SU-DHL-6 (cell line): ENCODE data around the gene NOTO.

Experiments
- H2AFZ ChIP-seq: fragments of 200-600 bp; sonication (generic); 2 replicates; pipeline ENCODE4 v1.6.1; 2014; ENCODE audit warnings: low read depth, mild to moderate bottlenecking, moderate library complexity, mixed read lengths, antibody characterized with exemption, low read length; ENCODE audit not compliant: severe bottlenecking
- H3F3A ChIP-seq: fragments of 200-600 bp; shearing (Covaris generic); 2 replicates; pipeline ENCODE4 v1.6.0; 2016; ENCODE audit warnings: antibody characterized with exemption, mild to moderate bottlenecking; ENCODE audit not compliant: insufficient read depth
- H3K27ac ChIP-seq: fragments of 200-600 bp; sonication (generic); 2 replicates; pipeline ENCODE4 v1.5.1; 2016; ENCODE audit warnings: low read depth, mild to moderate bottlenecking, low read length, moderate library complexity, mixed read lengths
- H3K27me3 ChIP-seq: fragments of 200-600 bp; sonication (generic), shearing (Covaris generic); 2 replicates; pipeline ENCODE4 v1.6.0; 2014; ENCODE audit warnings: mild to moderate bottlenecking, low read length
- H3K36me3 ChIP-seq: fragments of 200-600 bp; sonication (generic); 2 replicates; pipeline ENCODE4 v1.6.1; 2014; ENCODE audit warnings: mild to moderate bottlenecking, low read length, mixed read lengths
- H3K4me2 ChIP-seq: fragments of 300-600, 200-600 bp; shearing (Covaris generic), sonication (generic); 2 replicates; pipeline ENCODE4 v1.6.0; 2014; ENCODE audit warnings: low read length, low read depth, mild to moderate bottlenecking; ENCODE audit not compliant: poor library complexity, severe bottlenecking
- H3K4me3 ChIP-seq: fragments of 200-600 bp; sonication (generic); 2 replicates; pipeline ENCODE4 v1.5.1; 2014; ENCODE audit warnings: antibody characterized with exemption, low read length, mild to moderate bottlenecking, mixed read lengths; ENCODE audit not compliant: insufficient read depth, poor library complexity, severe bottlenecking
- H3K79me2 ChIP-seq: fragments of 200-600 bp; sonication (generic); 2 replicates; pipeline ENCODE4 v1.6.1; 2014; ENCODE audit warnings: mild to moderate bottlenecking, low read length, moderate library complexity; ENCODE audit not compliant: insufficient read depth
- H3K9ac ChIP-seq: fragments of 200-600 bp; sonication (generic); 2 replicates; pipeline ENCODE4 v1.7.0; 2014; ENCODE audit warnings: mild to moderate bottlenecking, low read length
- H3K9me2 ChIP-seq: fragments of 200-600 bp; sonication (generic); replicated peaks from 2 replicates; pipeline ENCODE4 v1.6.1; 2014; ENCODE audit warnings: low read length; ENCODE audit not compliant: insufficient read depth
- H3K9me3 ChIP-seq: fragments of 200-600 bp; sonication (generic); 2 replicates; pipeline ENCODE4 v1.6.1; 2014; ENCODE audit warnings: low read length, mixed read lengths; ENCODE audit not compliant: insufficient read depth
- H4K20me1 ChIP-seq: fragments of 200-600 bp; sonication (generic); 2 replicates; pipeline ENCODE4 v1.6.1; 2014; ENCODE audit warnings: low read depth, mild to moderate bottlenecking, antibody characterized with exemption, low read length, moderate library complexity, mixed read lengths
- EZH2phosphoT487 ChIP-seq: fragments of 200-600 bp; sonication (generic), shearing (Covaris generic); conservative IDR thresholded peaks from 2 replicates; pipeline ENCODE4 v1.6.1; 2018; ENCODE audit warnings: mild to moderate bottlenecking, antibody characterized with exemption, low read length, moderate library complexity, mixed read lengths
- TF ChIP-seq, protein P1 (sequence below): fragments of 200-600 bp; sonication (generic); IDR thresholded peaks from one replicate; pipeline ENCODE4 v1.5.1; 2017; ENCODE audit warnings: antibody characterized with exemption, mild to moderate bottlenecking, low read length, moderate library complexity; ENCODE audit not compliant: insufficient read depth, poor library complexity, severe bottlenecking

Gene NOTO

DNA sequence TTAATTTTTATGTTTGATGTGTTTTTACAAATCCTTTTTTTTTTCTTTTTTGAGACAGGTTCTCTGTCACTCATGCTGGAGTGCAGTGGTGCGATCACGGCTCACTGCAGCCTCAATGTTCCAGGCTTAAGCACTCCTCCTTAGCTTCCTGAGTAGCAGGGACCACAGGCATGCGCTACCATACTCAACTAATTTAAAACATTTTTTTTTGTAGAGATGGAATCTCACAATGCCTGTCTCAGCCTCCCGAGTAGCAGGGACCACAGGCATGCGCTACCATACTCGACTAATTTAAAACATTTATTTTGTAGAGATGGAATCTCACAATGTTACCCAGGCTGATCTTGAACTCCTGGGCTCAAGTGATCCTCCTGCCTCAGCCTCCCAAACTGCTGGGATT, 3.2 kb downstream of the NOTO start:
- Histone ChIP-seq H3K79me2 (no peaks in the 10 kb centered on the region), H2AFZ (no peak overlapping the region), H3K27ac (no peak overlapping the region), H3K36me3 (no peaks in the 10 kb centered on the region), H3K27me3 (no peaks in the 10 kb centered on the region), H3K9me3 (no peaks in the 10 kb centered on the region), H3K4me3 (no peak overlapping the region), H3K4me2 (no peak overlapping the region), H3F3A (no peaks in the 10 kb centered on the region), H3K9me2 (no peaks in the 10 kb centered on the region), H3K9ac (no peak overlapping the region), H4K20me1 (no peaks in the 10 kb centered on the region)
- TF ChIP-seq, protein P1, sequence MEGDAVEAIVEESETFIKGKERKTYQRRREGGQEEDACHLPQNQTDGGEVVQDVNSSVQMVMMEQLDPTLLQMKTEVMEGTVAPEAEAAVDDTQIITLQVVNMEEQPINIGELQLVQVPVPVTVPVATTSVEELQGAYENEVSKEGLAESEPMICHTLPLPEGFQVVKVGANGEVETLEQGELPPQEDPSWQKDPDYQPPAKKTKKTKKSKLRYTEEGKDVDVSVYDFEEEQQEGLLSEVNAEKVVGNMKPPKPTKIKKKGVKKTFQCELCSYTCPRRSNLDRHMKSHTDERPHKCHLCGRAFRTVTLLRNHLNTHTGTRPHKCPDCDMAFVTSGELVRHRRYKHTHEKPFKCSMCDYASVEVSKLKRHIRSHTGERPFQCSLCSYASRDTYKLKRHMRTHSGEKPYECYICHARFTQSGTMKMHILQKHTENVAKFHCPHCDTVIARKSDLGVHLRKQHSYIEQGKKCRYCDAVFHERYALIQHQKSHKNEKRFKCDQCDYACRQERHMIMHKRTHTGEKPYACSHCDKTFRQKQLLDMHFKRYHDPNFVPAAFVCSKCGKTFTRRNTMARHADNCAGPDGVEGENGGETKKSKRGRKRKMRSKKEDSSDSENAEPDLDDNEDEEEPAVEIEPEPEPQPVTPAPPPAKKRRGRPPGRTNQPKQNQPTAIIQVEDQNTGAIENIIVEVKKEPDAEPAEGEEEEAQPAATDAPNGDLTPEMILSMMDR: no peak
- TF ChIP-seq EZH2phosphoT487: no peak

DNA sequence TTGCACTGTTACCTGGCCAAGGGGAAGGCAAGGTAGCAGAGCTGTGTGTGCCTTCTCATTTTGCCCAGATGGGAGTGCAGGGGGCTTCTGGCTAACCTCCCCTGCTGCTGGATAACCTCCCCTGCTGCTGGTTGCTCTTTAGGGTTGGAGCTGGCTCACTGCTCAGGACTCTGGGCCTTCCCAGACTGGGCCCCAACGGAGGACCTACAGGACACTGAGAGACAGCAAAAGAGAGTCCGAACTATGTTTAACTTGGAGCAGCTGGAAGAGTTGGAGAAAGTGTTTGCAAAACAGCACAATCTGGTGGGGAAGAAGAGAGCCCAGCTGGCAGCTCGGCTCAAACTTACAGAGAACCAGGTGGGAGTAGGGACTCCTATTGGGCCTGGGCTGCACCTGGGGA, 5.9 kb downstream of the NOTO start:
- H3K4me3 ChIP-seq: no peak overlapping the region
- H3K4me2 ChIP-seq: no peak overlapping the region

DNA sequence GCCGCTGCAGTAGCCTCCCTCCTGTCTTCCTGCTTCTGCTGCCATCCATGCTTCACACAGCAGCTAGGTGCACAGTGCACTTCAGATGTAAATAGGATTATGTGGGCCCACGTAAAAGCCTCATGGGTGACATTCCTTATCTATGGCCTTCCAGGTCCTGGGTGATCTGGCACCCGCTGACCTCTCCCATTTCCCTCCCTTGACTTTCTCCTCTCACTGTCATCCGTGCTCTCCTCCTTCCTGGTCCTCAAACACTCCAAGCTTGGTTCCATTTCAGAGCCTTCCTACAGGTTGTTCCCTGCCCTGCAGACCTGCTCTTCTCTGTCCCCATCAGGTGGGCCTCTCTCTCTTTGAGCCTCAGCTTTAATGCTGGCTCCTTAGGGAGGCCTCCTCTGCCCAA, 7.6 kb downstream of the NOTO start:
- H3K79me2 ChIP-seq: peaks cover 7% of the 10 kb centered on the region
- no peak overlapping the region for H2AFZ ChIP-seq
- no peaks in the 10 kb centered on the region for H3K9me2 ChIP-seq
- no peak overlapping the region for H3K4me3 ChIP-seq
- no peak overlapping the region for H3K4me2 ChIP-seq
- H4K20me1 ChIP-seq: no peaks in the 10 kb centered on the region
- H3K9me3 ChIP-seq: no peaks in the 10 kb centered on the region
- H3K27me3 ChIP-seq: no peaks in the 10 kb centered on the region
- no peak overlapping the region for H3K9ac ChIP-seq
- no peak for TF ChIP-seq EZH2phosphoT487
- H3K36me3 ChIP-seq: no peaks in the 10 kb centered on the region
- no peak overlapping the region for H3K27ac ChIP-seq
- H3F3A ChIP-seq: no peaks in the 10 kb centered on the region

More for the DNA sequence above, 5.9 kb downstream of the NOTO start:
- H3K9ac ChIP-seq: no peak overlapping the region
- no peak overlapping the region for H2AFZ ChIP-seq
- no peaks in the 10 kb centered on the region for H3K36me3 ChIP-seq
- no peaks in the 10 kb centered on the region for H4K20me1 ChIP-seq
- no peaks in the 10 kb centered on the region for H3K9me3 ChIP-seq
- no peaks in the 10 kb centered on the region for H3K27me3 ChIP-seq
- no peaks in the 10 kb centered on the region for H3F3A ChIP-seq
- no peaks in the 10 kb centered on the region for H3K79me2 ChIP-seq
- no peak for TF ChIP-seq EZH2phosphoT487
- TF ChIP-seq, protein P1: no peak
- H3K27ac ChIP-seq: no peak overlapping the region
- no peaks in the 10 kb centered on the region for H3K9me2 ChIP-seq

DNA sequence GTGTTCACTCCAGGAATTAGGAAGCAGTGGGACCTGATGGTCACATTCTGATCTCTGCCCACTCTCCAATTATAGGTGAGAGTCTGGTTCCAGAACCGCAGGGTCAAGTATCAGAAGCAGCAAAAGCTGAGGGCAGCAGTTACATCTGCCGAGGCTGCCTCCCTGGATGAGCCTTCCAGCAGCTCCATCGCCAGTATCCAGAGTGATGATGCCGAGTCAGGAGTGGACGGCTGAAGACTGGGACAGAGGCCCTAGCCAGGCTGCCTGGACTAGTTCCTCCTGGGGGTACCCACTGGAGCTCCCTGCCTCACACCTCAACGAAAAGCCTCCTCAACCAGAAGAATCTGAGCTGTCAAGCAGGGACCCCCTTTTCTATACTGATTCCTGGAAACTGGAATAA, 8.3 kb downstream of the NOTO start:
- Histone ChIP-seq H4K20me1 (no peaks in the 10 kb centered on the region), H2AFZ (no peak overlapping the region), H3K9ac (no peak overlapping the region), H3K27ac (no peak overlapping the region), H3K36me3 (no peaks in the 10 kb centered on the region), H3K27me3 (no peaks in the 10 kb centered on the region), H3K9me3 (no peaks in the 10 kb centered on the region), H3K4me3 (no peak overlapping the region), H3K9me2 (no peaks in the 10 kb centered on the region), H3K79me2 (peaks cover 14% of the 10 kb centered on the region), H3K4me2 (no peak overlapping the region), H3F3A (no peaks in the 10 kb centered on the region)
- TF ChIP-seq, protein P1: no peak
